GM19324 (cell line): ENCODE data around the gene AUNIP.

Source experiments
- ATAC-seq: cut with Tn5 transposase; IDR thresholded peaks from one replicate; pipeline ENCODE4 v1.9.1; 2021; ENCODE audit warnings: mild to moderate bottlenecking, moderate library complexity; ENCODE audit not compliant: unreplicated experiment, low FRiP score

AUNIP gene

DNA sequence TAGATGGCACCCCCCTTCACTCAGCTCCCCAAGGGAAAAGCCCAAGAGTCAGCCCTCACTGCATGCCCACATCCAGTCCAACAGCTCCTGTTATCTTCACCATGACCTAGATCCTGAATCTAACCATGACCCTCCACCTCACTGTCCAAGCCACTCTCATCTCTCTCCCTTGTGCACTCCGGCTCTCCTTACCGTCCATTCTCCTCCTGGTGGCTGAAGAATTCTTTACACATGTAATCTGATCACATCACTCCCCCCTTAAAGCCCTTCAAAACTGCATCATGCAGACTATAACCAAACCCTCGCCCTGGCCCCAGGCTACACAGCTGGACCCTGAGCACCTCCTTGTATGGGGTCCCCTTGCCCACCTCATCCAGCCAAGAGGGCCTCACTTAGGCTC is 30.2 kb upstream of the AUNIP start:
- ATAC-seq: no peak

DNA sequence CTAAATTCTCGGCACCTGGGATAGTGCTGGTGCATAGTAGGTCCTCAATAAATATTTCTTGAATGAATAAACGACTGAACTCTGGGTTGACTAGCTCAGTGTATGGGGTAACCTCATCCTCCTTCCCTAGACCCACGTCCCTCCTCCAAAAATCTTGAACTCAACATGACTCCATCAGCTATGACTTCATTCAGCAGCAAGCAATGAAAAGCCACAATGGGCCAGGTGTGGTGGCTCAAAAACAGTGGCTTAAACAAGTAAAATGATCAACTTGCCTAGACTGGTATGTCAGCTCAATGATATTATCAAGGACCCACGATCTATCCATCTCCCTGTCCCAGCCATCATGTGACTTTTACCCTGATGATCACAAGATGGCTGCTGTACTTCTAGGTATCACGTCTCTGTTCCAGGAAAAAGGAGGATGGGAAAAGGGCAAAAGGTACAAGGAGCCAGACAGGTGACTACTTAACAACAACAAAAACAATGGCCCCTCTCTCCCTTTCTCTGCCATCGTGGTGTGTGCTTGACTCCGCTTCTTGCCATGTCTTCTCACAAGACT is 29.2 kb upstream of the AUNIP start:
- ATAC-seq: no peak

- no peak for ATAC-seq
Measured at GRCh38 chr1:25885602-25886001, 26.3 kb upstream of the AUNIP start.

GRCh38 chr1:25881266-25881665 is 22.0 kb upstream of the AUNIP start:
- no peak for ATAC-seq

- no peak for ATAC-seq
Measured at GRCh38 chr1:25880518-25880917, 21.3 kb upstream of the AUNIP start.

DNA sequence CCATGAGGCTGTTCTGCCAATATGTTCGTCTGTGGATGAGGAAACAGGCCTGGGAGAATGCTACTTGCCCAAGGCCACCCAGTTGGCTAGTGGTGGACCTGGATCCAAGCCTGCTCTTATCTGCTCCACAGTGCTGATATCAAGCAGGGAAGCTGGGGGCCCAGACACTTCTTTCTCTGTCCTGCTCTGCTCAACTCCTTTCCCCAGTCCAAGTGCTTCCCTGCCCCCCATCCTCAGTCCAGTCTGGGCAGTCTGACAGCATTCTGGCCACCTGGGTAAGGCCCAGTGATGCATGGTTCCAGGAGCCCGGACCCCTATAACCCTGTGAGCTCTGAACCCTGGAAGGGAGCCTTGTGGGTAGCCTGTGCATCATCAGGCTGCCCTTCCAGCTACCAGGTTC is 20.4 kb upstream of the AUNIP start:
- ATAC-seq: no peak

DNA sequence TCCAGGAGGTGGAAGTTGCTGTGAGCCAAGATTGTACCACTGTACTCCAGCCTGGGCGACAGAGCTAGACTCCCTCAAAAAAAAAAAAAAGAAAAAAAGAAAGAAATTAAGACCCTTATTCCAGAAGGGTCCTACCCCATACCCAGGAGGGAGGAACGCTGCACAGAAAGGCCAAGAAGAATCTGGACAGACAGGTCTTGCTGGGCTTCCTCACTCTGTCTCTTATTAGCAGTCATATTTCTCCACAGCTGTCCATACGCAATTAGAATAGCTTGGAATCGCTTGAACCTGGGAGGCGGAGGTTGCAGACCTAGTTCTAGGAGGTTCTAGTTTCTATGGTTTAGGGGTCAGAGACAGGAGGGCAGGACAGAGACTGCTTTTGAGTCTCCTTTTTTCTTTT is 19.4 kb upstream of the AUNIP start:
- ATAC-seq: no peak

- no peak for ATAC-seq
Measured at GRCh38 chr1:25877155-25877554, 17.9 kb upstream of the AUNIP start.

DNA sequence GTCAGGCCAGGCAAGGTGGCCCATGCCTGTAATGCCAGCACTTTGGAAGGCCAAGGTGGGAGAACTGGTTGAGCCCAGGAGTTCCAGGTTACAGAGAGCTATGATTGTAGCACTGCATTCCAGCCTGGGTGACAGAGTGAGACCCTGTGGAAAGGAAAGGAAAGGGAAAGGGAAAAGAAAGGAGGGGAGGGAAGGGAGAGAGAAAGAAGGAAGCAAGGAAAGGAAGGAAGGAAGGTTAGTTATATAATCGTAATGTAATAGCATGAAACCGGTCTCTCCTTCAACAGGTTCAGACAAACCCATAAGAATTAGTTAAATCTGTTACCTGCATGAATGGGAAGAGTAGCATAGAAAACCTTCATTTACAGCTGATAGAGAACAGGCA is 17.4 kb upstream of the AUNIP start:
- no peak for ATAC-seq

GRCh38 chr1:25875856-25876692 is 16.8 kb upstream of the AUNIP start:
- ATAC-seq: peak; percentile 25

GRCh38 chr1:25875154-25875855 is 16.0 kb upstream of the AUNIP start, which contains the start of gene PAQR7:
Gene PAQR7, minus strand, starts transcription at chr1:25875708. Its CDS starts 11,869 bp downstream, at chr1:25863839.
- ATAC-seq: peak; percentile 74

- ATAC-seq: no peak
Measured at GRCh38 chr1:25874635-25875153, 15.4 kb upstream of the AUNIP start.

- no peak for ATAC-seq
Measured at GRCh38 chr1:25874209-25874608, 15.0 kb upstream of the AUNIP start.

GRCh38 chr1:25873120-25873519 is 13.9 kb upstream of the AUNIP start:
- ATAC-seq: no peak

DNA sequence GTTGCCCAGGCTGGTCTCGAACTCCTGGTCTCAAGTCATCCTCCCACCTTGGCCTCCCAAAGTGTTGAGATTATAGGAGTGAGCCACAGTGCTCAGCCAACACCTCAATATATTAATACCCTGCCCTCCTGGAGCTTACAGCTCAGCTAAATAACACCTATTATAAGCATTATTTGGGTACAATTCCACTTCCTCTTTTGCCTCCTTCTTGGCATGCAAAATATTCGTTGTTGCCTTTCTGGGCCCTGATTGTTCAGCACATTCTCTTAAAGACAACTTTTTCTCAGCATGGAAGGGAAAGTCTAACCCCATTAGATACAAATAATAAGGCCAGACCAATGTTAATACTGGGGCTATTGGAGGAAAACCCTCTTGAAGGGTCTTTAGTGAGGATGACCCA is 13.5 kb upstream of the AUNIP start:
- ATAC-seq: no peak

- no peak for ATAC-seq
Measured at GRCh38 chr1:25871704-25872494, 12.6 kb upstream of the AUNIP start.

- ATAC-seq: no peak
Measured at GRCh38 chr1:25871086-25871703, 11.9 kb upstream of the AUNIP start.

- no peak for ATAC-seq
Measured at GRCh38 chr1:25870614-25871013, 11.4 kb upstream of the AUNIP start.

DNA sequence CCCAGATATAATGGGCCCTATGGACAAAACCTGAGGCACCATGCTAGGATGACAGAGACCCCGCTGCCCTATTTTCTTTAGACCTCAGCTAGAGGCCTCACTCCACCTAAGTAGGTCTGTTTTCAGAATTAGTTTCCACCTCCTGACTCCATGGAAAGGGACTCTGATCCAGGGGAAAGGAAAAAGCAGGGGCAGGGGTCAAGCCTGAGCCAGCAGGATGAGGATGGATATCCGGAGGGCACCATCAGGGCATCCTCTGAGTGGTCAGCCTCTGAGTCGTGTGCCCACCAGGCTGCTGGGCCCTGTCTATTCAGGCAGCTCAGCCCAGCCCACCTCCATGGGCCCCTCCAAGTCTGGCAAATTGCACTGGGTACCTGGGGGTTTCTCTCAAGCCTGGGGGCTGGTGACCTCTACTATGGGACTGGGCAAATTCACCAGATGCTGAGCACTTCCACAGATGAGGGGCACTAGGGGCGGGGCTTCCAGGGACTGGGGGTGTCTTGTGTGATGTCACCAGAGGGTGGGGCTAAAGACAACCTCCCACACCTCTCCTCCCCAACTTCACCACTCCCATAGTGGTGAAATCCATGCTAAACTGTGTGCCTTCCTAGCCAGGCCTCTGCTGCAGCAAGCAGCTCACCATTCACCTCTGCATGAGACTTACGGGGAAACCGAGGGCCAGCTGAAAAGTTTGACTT is 10.8 kb upstream of the AUNIP start:
- ATAC-seq: no peak
